H1 (cell line): ENCODE measurements around the gene SGMS1. TPM values are rescaled to one million over a fixed set of nuclear protein-coding genes. Genes with fewer than 3 reads are reported as not detected.

Experiments used
- BACH1 ChIP-seq: IDR thresholded peaks from 2 replicates; pipeline ENCODE4 v1.6.1; 2012; ENCODE audit warnings: low read length, improper control_type of control experiment
- CTBP2 ChIP-seq: IDR thresholded peaks from 2 replicates; pipeline ENCODE4 v1.7.0; 2011; ENCODE audit warnings: borderline replicate concordance, mild to moderate bottlenecking, moderate library complexity, mixed read lengths, low read length; ENCODE audit not compliant: insufficient read depth, insufficient read length
- GABPA ChIP-seq: IDR thresholded peaks from 2 replicates; pipeline ENCODE4 v1.6.1; 2011; ENCODE audit warnings: mild to moderate bottlenecking, low read length, moderate library complexity, borderline replicate concordance; ENCODE audit not compliant: insufficient read depth
- polyA plus RNA-seq, 7 experiments: library from polyadenylated mRNA; depleted of rRNA in 3 of 7; stranded (reverse) in 5 of 7; unstranded in 2 of 7; fragments of >200 nt in 5 of 7; fragments of 200-250 nt in 2 of 7; gene quantifications; 1 replicate in 5 of 7; 2 replicates in 1 of 7; 4 replicates in 1 of 7; pipeline versions ENCODE4 v1.2.1 to v1.2.3, GENCODE V29; 2011 to 2013; ENCODE audit warnings: missing spikeins in 2 of 7, mixed read lengths in 2 of 7
- total RNA-seq: library from RNA; stranded (reverse); fragmentation: NEBNext Ultra II Directional; extraction: Animal tissue kit (Norgen Biotek cat#: 25700); gene quantifications from 2 replicates; pipeline ENCODE4 v1.2.1, GENCODE V29; 2021
- TF ChIP-seq, protein P1 (sequence below): fragments of 300-600 bp; sonication (generic); IDR thresholded peaks from 2 replicates; pipeline ENCODE4 v1.7.1; 2012; ENCODE audit warnings: low read length, moderate library complexity, mild to moderate bottlenecking, inconsistent platforms; ENCODE audit not compliant: insufficient replicate concordance
- TF ChIP-seq, protein P2 (sequence below): IDR thresholded peaks from 2 replicates; pipeline ENCODE4 v1.6.1; 2011; ENCODE audit warnings: low read length, improper control_type of control experiment
- TF ChIP-seq, protein P3 (sequence below): IDR thresholded peaks from 2 replicates; pipeline ENCODE4 v1.6.1; 2012; ENCODE audit warnings: low read length, inconsistent platforms

Gene SGMS1
- total and polyA plus RNA-seq, 2 of the 8 experiments (the other 6 are each of a cell fraction or from before 2014, with no cell fraction given) = 6.0 to 15.6 TPM

DNA sequence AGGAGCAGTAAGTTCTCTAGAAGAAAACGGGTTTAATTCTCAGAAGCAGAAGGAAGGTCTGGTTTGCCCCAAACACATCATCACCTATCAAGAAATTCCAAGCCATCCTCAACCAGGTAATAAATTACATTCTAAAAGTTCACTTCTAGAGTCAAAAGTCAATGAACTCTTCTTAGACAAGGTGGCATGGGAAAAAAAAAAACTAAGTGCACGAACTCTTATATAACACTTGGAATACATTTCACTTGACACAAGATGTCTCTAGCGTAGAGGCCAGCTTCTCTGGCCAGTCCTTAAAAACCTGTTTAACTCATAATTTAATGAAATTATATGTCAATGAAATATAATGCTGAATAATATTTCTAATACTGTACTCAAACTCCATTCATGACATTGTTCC is 200.3 kb downstream of the SGMS1 start (continued):
- TF ChIP-seq, protein P1, sequence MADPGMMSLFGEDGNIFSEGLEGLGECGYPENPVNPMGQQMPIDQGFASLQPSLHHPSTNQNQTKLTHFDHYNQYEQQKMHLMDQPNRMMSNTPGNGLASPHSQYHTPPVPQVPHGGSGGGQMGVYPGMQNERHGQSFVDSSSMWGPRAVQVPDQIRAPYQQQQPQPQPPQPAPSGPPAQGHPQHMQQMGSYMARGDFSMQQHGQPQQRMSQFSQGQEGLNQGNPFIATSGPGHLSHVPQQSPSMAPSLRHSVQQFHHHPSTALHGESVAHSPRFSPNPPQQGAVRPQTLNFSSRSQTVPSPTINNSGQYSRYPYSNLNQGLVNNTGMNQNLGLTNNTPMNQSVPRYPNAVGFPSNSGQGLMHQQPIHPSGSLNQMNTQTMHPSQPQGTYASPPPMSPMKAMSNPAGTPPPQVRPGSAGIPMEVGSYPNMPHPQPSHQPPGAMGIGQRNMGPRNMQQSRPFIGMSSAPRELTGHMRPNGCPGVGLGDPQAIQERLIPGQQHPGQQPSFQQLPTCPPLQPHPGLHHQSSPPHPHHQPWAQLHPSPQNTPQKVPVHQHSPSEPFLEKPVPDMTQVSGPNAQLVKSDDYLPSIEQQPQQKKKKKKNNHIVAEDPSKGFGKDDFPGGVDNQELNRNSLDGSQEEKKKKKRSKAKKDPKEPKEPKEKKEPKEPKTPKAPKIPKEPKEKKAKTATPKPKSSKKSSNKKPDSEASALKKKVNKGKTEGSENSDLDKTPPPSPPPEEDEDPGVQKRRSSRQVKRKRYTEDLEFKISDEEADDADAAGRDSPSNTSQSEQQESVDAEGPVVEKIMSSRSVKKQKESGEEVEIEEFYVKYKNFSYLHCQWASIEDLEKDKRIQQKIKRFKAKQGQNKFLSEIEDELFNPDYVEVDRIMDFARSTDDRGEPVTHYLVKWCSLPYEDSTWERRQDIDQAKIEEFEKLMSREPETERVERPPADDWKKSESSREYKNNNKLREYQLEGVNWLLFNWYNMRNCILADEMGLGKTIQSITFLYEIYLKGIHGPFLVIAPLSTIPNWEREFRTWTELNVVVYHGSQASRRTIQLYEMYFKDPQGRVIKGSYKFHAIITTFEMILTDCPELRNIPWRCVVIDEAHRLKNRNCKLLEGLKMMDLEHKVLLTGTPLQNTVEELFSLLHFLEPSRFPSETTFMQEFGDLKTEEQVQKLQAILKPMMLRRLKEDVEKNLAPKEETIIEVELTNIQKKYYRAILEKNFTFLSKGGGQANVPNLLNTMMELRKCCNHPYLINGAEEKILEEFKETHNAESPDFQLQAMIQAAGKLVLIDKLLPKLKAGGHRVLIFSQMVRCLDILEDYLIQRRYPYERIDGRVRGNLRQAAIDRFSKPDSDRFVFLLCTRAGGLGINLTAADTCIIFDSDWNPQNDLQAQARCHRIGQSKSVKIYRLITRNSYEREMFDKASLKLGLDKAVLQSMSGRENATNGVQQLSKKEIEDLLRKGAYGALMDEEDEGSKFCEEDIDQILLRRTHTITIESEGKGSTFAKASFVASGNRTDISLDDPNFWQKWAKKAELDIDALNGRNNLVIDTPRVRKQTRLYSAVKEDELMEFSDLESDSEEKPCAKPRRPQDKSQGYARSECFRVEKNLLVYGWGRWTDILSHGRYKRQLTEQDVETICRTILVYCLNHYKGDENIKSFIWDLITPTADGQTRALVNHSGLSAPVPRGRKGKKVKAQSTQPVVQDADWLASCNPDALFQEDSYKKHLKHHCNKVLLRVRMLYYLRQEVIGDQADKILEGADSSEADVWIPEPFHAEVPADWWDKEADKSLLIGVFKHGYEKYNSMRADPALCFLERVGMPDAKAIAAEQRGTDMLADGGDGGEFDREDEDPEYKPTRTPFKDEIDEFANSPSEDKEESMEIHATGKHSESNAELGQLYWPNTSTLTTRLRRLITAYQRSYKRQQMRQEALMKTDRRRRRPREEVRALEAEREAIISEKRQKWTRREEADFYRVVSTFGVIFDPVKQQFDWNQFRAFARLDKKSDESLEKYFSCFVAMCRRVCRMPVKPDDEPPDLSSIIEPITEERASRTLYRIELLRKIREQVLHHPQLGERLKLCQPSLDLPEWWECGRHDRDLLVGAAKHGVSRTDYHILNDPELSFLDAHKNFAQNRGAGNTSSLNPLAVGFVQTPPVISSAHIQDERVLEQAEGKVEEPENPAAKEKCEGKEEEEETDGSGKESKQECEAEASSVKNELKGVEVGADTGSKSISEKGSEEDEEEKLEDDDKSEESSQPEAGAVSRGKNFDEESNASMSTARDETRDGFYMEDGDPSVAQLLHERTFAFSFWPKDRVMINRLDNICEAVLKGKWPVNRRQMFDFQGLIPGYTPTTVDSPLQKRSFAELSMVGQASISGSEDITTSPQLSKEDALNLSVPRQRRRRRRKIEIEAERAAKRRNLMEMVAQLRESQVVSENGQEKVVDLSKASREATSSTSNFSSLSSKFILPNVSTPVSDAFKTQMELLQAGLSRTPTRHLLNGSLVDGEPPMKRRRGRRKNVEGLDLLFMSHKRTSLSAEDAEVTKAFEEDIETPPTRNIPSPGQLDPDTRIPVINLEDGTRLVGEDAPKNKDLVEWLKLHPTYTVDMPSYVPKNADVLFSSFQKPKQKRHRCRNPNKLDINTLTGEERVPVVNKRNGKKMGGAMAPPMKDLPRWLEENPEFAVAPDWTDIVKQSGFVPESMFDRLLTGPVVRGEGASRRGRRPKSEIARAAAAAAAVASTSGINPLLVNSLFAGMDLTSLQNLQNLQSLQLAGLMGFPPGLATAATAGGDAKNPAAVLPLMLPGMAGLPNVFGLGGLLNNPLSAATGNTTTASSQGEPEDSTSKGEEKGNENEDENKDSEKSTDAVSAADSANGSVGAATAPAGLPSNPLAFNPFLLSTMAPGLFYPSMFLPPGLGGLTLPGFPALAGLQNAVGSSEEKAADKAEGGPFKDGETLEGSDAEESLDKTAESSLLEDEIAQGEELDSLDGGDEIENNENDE = no peak
- TF ChIP-seq CTBP2 = no peak
- TF ChIP-seq GABPA = no peak
- no peak for TF ChIP-seq BACH1
- TF ChIP-seq, protein P2, sequence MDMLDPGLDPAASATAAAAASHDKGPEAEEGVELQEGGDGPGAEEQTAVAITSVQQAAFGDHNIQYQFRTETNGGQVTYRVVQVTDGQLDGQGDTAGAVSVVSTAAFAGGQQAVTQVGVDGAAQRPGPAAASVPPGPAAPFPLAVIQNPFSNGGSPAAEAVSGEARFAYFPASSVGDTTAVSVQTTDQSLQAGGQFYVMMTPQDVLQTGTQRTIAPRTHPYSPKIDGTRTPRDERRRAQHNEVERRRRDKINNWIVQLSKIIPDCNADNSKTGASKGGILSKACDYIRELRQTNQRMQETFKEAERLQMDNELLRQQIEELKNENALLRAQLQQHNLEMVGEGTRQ = no peak
- TF ChIP-seq, protein P3, sequence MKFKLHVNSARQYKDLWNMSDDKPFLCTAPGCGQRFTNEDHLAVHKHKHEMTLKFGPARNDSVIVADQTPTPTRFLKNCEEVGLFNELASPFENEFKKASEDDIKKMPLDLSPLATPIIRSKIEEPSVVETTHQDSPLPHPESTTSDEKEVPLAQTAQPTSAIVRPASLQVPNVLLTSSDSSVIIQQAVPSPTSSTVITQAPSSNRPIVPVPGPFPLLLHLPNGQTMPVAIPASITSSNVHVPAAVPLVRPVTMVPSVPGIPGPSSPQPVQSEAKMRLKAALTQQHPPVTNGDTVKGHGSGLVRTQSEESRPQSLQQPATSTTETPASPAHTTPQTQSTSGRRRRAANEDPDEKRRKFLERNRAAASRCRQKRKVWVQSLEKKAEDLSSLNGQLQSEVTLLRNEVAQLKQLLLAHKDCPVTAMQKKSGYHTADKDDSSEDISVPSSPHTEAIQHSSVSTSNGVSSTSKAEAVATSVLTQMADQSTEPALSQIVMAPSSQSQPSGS = no peak
